SK-N-SH (cell line): ENCODE measurements around the gene WNT16. TPM values are rescaled to one million over a fixed set of nuclear protein-coding genes. Genes with fewer than 3 reads are reported as not detected.
"Not testable (repeated sequence)": the region's sequence is repeated elsewhere in the genome, so short reads cannot be mapped to it uniquely, and the experiment has no call there.

Experiments used
- CTCF ChIA-PET: fragments of 300-600, 350-600 bp; formaldehyde crosslinking; extraction: SDS; loops from one replicate; lab custom pipeline; 2021; lab: Yijun Ruan, JAX
- POLR2A ChIA-PET: fragments of 350-600 bp; sonication (Branson Sonifier 250); formaldehyde crosslinking; extraction: SDS; loops from one replicate; lab custom pipeline; 2020; ENCODE audit warnings: antibody characterized with exemption, inconsistent platforms; lab: Yijun Ruan, JAX
- DNase-seq: peaks from one replicate; pipeline ENCODE4 v3.0.0; 2012
- H2AFZ ChIP-seq: fragments of 200-600 bp; sonication (generic); 2 replicates; pipeline ENCODE4 v1.8.1; 2016; ENCODE audit warnings: antibody characterized with exemption, mild to moderate bottlenecking, low read depth
- H3F3A ChIP-seq: fragments of 200-600 bp; sonication (generic); replicated peaks from 2 replicates; pipeline ENCODE3; 2016; ENCODE audit warnings: antibody characterized with exemption, mild to moderate bottlenecking; ENCODE audit not compliant: insufficient read depth
- H3K27ac ChIP-seq, 2 experiments: fragments of 200-500 bp in 1 of 2; fragments of 200-600 bp in 1 of 2; sonication (Bioruptor generic) in 1 of 2; sonication (generic), shearing (Covaris generic) in 1 of 2; 2 replicates each; pipeline versions ENCODE4 v1.5.1 to v1.6.1; 2014 to 2016; ENCODE audit warnings: low read depth in 2 of 2, inconsistent platforms in 1 of 2, low read length in 1 of 2, mild to moderate bottlenecking in 1 of 2, mixed read lengths in 1 of 2
- H3K27me3 ChIP-seq: fragments of 200-600 bp; sonication (generic), shearing (Covaris generic); 2 replicates; pipeline ENCODE4 v1.6.1; 2016; ENCODE audit warnings: mixed run types; ENCODE audit not compliant: insufficient read depth
- H3K36me3 ChIP-seq, 2 experiments: fragments of 200-500 bp in 1 of 2; fragments of 200-600 bp in 1 of 2; sonication (Bioruptor generic) in 1 of 2; sonication (generic) in 1 of 2; replicated peaks in 1 of 2; 2 replicates each; pipeline versions ENCODE3 to v1.5.1; 2014 to 2016; ENCODE audit warnings: low read length in 1 of 2, mild to moderate bottlenecking in 1 of 2; ENCODE audit not compliant: insufficient read depth in 2 of 2, control insufficient read depth in 1 of 2
- H3K4me1 ChIP-seq, 2 experiments: fragments of 200-500 bp in 1 of 2; fragments of 200-600 bp in 1 of 2; sonication (Bioruptor generic) in 1 of 2; sonication (generic), shearing (Covaris generic) in 1 of 2; 2 replicates each; pipeline versions ENCODE4 v1.5.1 to v1.6.1; 2014 to 2016; ENCODE audit warnings: low read depth in 1 of 2, low read length in 1 of 2, mixed run types in 1 of 2; ENCODE audit not compliant: insufficient read depth in 2 of 2, control insufficient read depth in 1 of 2
- H3K4me2 ChIP-seq: fragments of 200-600 bp; sonication (generic), shearing (Covaris generic); 2 replicates; pipeline ENCODE4 v1.6.1; 2017; ENCODE audit warnings: mixed run types
- H3K4me3 ChIP-seq, 2 experiments: fragments of 200-500 bp in 1 of 2; fragments of 200-600 bp in 1 of 2; sonication (Bioruptor generic) in 1 of 2; sonication (generic), shearing (Covaris generic) in 1 of 2; 2 replicates each; pipeline versions ENCODE4 v1.5.1 to v1.8.1; 2014 to 2016; ENCODE audit warnings: low read depth in 2 of 2, inconsistent platforms in 1 of 2, low read length in 1 of 2, mild to moderate bottlenecking in 1 of 2, mixed read lengths in 1 of 2, moderate library complexity in 1 of 2
- H3K79me2 ChIP-seq: fragments of 200-600 bp; sonication (generic); 2 replicates; pipeline ENCODE4 v1.8.1; 2017; ENCODE audit warnings: mild to moderate bottlenecking; ENCODE audit not compliant: insufficient read depth
- H3K9ac ChIP-seq: fragments of 200-600 bp; sonication (generic); 2 replicates; pipeline ENCODE4 v1.6.1; 2017; ENCODE audit warnings: mixed run types
- H3K9me2 ChIP-seq: fragments of 200-600 bp; sonication (generic); 2 replicates; pipeline ENCODE4 v1.6.1; 2017; ENCODE audit warnings: mixed run types
- H3K9me3 ChIP-seq: fragments of 200-600 bp; sonication (generic); 2 replicates; pipeline ENCODE4 v1.6.1; 2017; ENCODE audit warnings: mixed run types, mild to moderate bottlenecking, moderate library complexity
- H4K20me1 ChIP-seq: fragments of 200-600 bp; sonication (generic); 2 replicates; pipeline ENCODE4 v1.6.1; 2017; ENCODE audit warnings: mild to moderate bottlenecking, mixed run types; ENCODE audit not compliant: insufficient read depth
- FOSL2 ChIP-seq: IDR thresholded peaks from 2 replicates; pipeline ENCODE4 v1.4.0; 2012; ENCODE audit warnings: low read depth, mild to moderate bottlenecking, moderate library complexity, borderline replicate concordance
- GATA2 ChIP-seq: sonication (generic); formaldehyde crosslinking; IDR thresholded peaks from 2 replicates; pipeline ENCODE4 v1.5.0; 2020; ENCODE audit warnings: mild to moderate bottlenecking, missing genetic modification reagents
- IRF3 ChIP-seq: fragments of 150-350 bp; IDR thresholded peaks from 2 replicates; pipeline ENCODE4 v1.6.1; 2016; ENCODE audit warnings: mild to moderate bottlenecking, low read depth, low read length
- JUND ChIP-seq: IDR thresholded peaks from 2 replicates; pipeline ENCODE4 v1.4.0; 2012
- MAX ChIP-seq: IDR thresholded peaks from 2 replicates; pipeline ENCODE4 v1.4.0; 2012; ENCODE audit warnings: low read depth
- NRF1 ChIP-seq: IDR thresholded peaks from 2 replicates; pipeline ENCODE4 v1.6.1; 2012; ENCODE audit warnings: low read depth, mild to moderate bottlenecking, low read length
- PBX3 ChIP-seq: IDR thresholded peaks from 2 replicates; pipeline ENCODE4; 2012
- POLR2AphosphoS5 ChIP-seq: IDR thresholded peaks from 2 replicates; pipeline ENCODE4 v1.6.1; 2012; ENCODE audit warnings: low read depth, low read length
- RAD21 ChIP-seq: IDR thresholded peaks from 2 replicates; pipeline ENCODE4 v1.6.1; 2012; ENCODE audit warnings: mild to moderate bottlenecking, low read length
- RFX5 ChIP-seq: IDR thresholded peaks from 2 replicates; pipeline ENCODE4 v1.6.1; 2012; ENCODE audit warnings: mild to moderate bottlenecking, improper control_type of control experiment, low read length
- RXRA ChIP-seq: IDR thresholded peaks from 2 replicates; pipeline ENCODE4 v1.4.0; 2012; ENCODE audit warnings: low read depth, mild to moderate bottlenecking, borderline replicate concordance
- SIN3A ChIP-seq: IDR thresholded peaks from 2 replicates; pipeline ENCODE4 v1.6.1; 2012; ENCODE audit warnings: low read depth, mild to moderate bottlenecking, low read length, moderate library complexity, borderline replicate concordance
- SMC3 ChIP-seq: IDR thresholded peaks from 2 replicates; pipeline ENCODE4 v1.6.1; 2012; ENCODE audit warnings: low read depth, low read length, improper control_type of control experiment
- TCF12 ChIP-seq: IDR thresholded peaks from 2 replicates; pipeline ENCODE4 v1.4.0; 2012
- TEAD4 ChIP-seq: IDR thresholded peaks from 2 replicates; pipeline ENCODE4 v1.4.0; 2012; ENCODE audit warnings: mild to moderate bottlenecking, borderline replicate concordance; ENCODE audit not compliant: insufficient read depth
- USF2 ChIP-seq: fragments of 150-350 bp; IDR thresholded peaks from 2 replicates; pipeline ENCODE4 v1.6.1; 2017; ENCODE audit warnings: antibody characterized with exemption, low read length, low read depth, borderline replicate concordance
- YY1 ChIP-seq: IDR thresholded peaks from 2 replicates; pipeline ENCODE4 v1.4.0; 2012; ENCODE audit warnings: low read depth, mild to moderate bottlenecking
- WGBS: methylation state at CpG from one replicate; pipeline ENCODE4 v1.1.6; 2017; ENCODE audit warnings: low lambda C conversion rate; 5-methylcytosine and 5-hydroxymethylcytosine counted together
- polyA plus RNA-seq, 3 experiments: library from polyadenylated mRNA; depleted of rRNA; stranded (reverse); fragments of >200 nt; gene quantifications; 2 replicates each; pipeline ENCODE4 v1.2.3, GENCODE V29; 2012

The WNT16 gene
- polyA plus RNA-seq, 1 of the 3 experiments (the other 2 are of a cell fraction), result 0.05 TPM

GRCh38 chr7:121288894-121289293 lies 39.9 kb upstream of the WNT16 start:
- Histone ChIP-seq H2AFZ (no peak overlapping the region), H3K36me3 (no peaks in the 10 kb centered on the region), H3K79me2 (no peaks in the 10 kb centered on the region), H3K4me2 (no peak overlapping the region), H3K27me3 (no peaks in the 10 kb centered on the region), H3K9me2 (no peaks in the 10 kb centered on the region), H3K27ac (no peak overlapping the region), H3K4me3 (no peak overlapping the region), H3K9me3 (no peaks in the 10 kb centered on the region), H3F3A (peaks cover 6% of the 10 kb centered on the region), H4K20me1 (no peaks in the 10 kb centered on the region), H3K9ac (no peak overlapping the region), H3K4me1 (no peaks in the 10 kb centered on the region)
- ChIA-PET POLR2A (no interaction called here), CTCF (no interaction called here)
- no peak for DNase-seq
- TF ChIP-seq MAX (no peak), JUND (peak; percentile 6; the same call in 1 of the 2 replicates), PBX3 (peak; percentile 52), IRF3 (no peak), USF2 (no peak), GATA2 (no peak)
- TF ChIP-seq, all 33 proteins: peak for 2

GRCh38 chr7:121289930-121290329 lies 38.9 kb upstream of the WNT16 start:
- H3K27ac ChIP-seq, DNase-seq, H3K36me3 ChIP-seq, H3K9ac ChIP-seq, H2AFZ ChIP-seq, H3K4me3 ChIP-seq, H4K20me1 ChIP-seq, H3K9me3 ChIP-seq, H3K4me1 ChIP-seq, H3F3A ChIP-seq, POLR2A ChIA-PET, H3K79me2 ChIP-seq, H3K4me2 ChIP-seq, H3K27me3 ChIP-seq, H3K9me2 ChIP-seq: not testable (repeated sequence)
- WGBS, result 75% methylated on average over 5 of the region's 5 CpGs
- CTCF ChIA-PET, result interaction anchor here (0.6 kb wide), 1 partner anchor 114 kb away, joined by 3 read pairs; no protein-coding TSS in a partner anchor

GRCh38 chr7:121294448-121294992 lies 34.3 kb upstream of the WNT16 start:
- Histone ChIP-seq H2AFZ (no peak overlapping the region), H3K27ac (no peak overlapping the region), H3K9ac (no peak overlapping the region), H3K4me3 (no peak overlapping the region), H3K4me2 (no peak overlapping the region), H3K79me2 (no peaks in the 10 kb centered on the region), H4K20me1 (no peaks in the 10 kb centered on the region), H3K9me2 (no peaks in the 10 kb centered on the region), H3K4me1 (peaks cover 0 to 20% of the 10 kb centered on the region in 2 experiments; a peak in 2 of 4 replicates), H3K9me3 (no peaks in the 10 kb centered on the region), H3F3A (no peaks in the 10 kb centered on the region), H3K27me3 (no peaks in the 10 kb centered on the region), H3K36me3 (no peaks in the 10 kb centered on the region)
- no peak for DNase-seq
- POLR2A ChIA-PET, result no interaction called here
- CTCF ChIA-PET, result no interaction called here
- 54% methylated on average over 2 of the region's 2 CpGs for WGBS
- TF ChIP-seq SIN3A (no peak), IRF3 (no peak), POLR2AphosphoS5 (no peak), USF2 (no peak), FOSL2 (no peak), NRF1 (no peak), TEAD4 (no peak), RXRA (no peak), RAD21 (no peak), JUND (no peak), TCF12 (no peak), SMC3 (no peak), RFX5 (no peak), YY1 (no peak)
